ENCODE measurements around the gene TRIM45.

DNA sequence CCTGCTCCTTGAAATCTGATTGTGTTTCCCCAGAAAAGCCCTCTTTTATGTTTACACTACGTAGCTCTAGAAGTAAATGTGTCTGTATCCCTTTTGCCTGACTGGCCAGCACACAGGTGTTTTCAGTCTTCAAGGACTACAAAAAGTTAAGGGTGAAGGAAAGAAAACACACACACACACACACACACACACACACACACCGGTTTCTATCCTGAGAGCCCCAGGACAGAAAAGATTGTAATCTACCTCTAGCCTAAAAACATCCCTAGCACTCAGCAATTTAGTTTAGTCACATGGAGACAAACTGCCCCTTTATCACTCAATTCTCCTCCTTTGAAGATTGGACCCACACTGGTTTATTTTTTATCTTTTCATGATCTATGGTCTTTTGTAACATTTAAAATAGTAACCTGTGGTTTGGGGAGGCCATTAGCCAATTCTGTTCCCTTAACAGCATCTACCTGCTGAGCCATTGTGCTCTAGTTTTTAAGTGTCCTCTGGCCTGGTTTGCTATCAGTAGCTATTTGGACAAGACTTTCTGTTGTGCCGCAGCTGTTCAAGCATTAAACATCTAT, 15.8 kb upstream of the TRIM45 start:
- TF ChIP-seq POLR2AphosphoS5 (IDR thresholded peaks at IDR 0.05; ENCODE audit: low read depth) (no peak), GABPA (IDR thresholded peaks at IDR 0.05; ENCODE audit: low read depth) (no peak)
- TF ChIP-seq, protein P1, sequence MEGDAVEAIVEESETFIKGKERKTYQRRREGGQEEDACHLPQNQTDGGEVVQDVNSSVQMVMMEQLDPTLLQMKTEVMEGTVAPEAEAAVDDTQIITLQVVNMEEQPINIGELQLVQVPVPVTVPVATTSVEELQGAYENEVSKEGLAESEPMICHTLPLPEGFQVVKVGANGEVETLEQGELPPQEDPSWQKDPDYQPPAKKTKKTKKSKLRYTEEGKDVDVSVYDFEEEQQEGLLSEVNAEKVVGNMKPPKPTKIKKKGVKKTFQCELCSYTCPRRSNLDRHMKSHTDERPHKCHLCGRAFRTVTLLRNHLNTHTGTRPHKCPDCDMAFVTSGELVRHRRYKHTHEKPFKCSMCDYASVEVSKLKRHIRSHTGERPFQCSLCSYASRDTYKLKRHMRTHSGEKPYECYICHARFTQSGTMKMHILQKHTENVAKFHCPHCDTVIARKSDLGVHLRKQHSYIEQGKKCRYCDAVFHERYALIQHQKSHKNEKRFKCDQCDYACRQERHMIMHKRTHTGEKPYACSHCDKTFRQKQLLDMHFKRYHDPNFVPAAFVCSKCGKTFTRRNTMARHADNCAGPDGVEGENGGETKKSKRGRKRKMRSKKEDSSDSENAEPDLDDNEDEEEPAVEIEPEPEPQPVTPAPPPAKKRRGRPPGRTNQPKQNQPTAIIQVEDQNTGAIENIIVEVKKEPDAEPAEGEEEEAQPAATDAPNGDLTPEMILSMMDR (IDR thresholded peaks at IDR 0.05; ENCODE audit: insufficient read depth, low read length): no peak
- TF ChIP-seq, protein P2, sequence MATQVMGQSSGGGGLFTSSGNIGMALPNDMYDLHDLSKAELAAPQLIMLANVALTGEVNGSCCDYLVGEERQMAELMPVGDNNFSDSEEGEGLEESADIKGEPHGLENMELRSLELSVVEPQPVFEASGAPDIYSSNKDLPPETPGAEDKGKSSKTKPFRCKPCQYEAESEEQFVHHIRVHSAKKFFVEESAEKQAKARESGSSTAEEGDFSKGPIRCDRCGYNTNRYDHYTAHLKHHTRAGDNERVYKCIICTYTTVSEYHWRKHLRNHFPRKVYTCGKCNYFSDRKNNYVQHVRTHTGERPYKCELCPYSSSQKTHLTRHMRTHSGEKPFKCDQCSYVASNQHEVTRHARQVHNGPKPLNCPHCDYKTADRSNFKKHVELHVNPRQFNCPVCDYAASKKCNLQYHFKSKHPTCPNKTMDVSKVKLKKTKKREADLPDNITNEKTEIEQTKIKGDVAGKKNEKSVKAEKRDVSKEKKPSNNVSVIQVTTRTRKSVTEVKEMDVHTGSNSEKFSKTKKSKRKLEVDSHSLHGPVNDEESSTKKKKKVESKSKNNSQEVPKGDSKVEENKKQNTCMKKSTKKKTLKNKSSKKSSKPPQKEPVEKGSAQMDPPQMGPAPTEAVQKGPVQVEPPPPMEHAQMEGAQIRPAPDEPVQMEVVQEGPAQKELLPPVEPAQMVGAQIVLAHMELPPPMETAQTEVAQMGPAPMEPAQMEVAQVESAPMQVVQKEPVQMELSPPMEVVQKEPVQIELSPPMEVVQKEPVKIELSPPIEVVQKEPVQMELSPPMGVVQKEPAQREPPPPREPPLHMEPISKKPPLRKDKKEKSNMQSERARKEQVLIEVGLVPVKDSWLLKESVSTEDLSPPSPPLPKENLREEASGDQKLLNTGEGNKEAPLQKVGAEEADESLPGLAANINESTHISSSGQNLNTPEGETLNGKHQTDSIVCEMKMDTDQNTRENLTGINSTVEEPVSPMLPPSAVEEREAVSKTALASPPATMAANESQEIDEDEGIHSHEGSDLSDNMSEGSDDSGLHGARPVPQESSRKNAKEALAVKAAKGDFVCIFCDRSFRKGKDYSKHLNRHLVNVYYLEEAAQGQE (IDR thresholded peaks at IDR 0.05; ENCODE audit: insufficient replicate concordance, low read depth): no peak

All from HL-60 (cell line).